Activated gamma-delta T cell treated with anti-CD3 and anti-CD28 coated beads, Interleukin-2, amount 50 U/mL, for 16 hours (primary cell): ENCODE results near the gene TSHZ2.

ENCODE experiments used
- DNase-seq: peaks from one replicate; pipeline ENCODE4 v3.0.0-alpha.2; 2020; ENCODE audit warnings: low read depth

The TSHZ2 gene

DNA sequence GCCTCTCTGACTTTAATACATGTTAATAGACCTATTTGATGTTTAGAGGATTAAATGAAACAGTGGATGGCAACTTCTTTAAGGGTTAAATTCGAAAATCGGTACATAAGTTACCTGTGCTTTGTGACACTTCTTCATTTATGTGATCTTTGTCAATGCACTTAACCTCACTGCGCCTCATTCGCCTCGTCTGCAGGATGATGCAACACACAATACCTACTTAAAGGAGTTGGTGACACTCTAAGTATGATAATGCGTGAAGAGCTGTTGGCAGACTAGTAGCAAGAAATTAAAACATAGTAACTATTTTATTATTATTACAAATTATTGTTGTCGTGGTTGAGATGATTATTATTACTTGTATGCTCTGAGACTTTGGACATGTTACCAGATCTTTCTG is 92.8 kb downstream of the TSHZ2 start:
- DNase-seq = no peak

DNA sequence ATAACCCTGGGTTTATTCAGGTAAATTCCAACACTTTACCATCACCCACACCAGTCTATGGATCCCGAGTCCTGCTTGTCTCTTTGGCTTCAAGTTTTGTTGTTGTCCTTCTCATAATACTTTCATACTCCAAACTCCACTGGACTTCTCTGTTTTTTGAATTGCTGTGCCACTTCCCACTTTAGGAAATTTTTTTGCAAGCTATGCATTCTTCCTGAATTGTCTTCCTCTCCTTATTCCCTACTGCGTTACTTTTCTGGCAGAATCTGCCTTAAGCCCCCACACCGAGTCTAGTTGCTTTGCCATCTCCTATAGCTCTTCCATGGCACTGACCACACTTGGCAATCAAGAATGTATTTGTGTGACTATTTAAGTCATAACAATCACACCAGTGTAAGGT is 96.1 kb downstream of the TSHZ2 start:
- DNase-seq = no peak

DNA sequence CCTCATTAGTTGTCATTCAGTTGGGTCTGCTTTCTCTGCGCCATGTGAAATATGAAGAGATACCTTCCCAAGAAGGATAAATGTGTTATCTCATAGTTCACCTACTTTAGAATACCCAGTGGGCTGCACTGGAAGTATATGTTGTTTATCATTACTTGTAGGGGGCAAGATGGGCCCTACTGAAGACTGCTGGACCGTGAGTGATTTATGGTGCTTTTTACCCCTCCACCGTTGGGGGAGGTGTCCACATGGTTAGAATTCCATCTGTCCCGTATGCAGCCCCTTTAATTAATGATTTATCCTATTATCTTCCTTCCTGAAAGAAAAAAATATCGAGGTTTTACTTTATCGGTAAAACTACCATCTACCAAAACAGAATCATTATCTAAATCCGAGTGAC is 97.0 kb downstream of the TSHZ2 start:
- DNase-seq = no peak

DNA sequence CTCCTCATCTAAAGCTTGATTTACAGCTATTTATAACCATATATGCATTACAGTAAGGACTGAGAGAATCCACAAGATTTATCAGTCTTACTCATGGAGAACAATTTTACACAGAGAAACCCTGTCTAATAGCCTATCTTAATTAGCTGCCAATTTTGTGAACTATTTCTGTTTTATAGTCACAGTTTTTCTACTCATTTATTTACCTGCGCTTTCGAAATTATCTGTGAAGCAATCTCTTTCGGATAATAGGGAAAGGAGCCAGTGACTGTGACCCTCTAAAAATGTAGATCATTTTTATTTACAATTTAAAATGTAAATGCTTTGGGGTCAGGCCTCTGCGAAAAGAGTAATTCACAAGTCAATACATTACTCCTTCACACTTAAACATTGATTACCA is 98.1 kb downstream of the TSHZ2 start:
- no peak for DNase-seq

DNA sequence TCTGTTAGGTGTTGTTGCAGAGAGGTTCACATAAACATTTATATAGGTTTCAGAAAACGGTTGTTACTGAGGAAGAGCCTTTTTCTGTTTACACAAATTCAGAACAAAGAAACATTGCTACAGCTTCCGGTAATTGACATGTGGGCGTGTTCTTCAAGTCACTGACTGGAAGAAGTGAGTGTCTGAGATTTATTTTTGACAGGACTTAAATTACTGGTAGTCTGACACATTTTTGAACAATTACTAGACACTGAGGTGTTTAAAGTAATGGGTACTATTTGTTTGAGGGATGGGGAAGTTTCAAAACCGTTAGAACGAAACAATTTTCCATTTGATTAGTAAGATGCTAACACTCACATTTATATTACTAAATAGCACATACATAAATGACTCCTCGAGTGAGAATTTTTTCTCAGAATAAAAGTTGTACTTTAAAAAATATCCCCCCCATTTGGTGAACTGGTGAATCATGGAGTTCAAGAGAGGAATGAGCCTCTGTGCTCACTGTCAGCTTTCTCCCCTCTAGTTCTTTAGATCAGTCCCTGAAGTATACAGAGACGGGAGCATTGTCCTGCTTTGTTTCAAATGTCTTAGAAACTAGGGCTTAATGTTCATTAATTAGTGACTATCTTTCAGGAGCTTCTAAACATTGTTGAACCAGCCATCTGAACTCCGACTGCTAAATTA is 98.7 kb downstream of the TSHZ2 start:
- no peak for DNase-seq

DNA sequence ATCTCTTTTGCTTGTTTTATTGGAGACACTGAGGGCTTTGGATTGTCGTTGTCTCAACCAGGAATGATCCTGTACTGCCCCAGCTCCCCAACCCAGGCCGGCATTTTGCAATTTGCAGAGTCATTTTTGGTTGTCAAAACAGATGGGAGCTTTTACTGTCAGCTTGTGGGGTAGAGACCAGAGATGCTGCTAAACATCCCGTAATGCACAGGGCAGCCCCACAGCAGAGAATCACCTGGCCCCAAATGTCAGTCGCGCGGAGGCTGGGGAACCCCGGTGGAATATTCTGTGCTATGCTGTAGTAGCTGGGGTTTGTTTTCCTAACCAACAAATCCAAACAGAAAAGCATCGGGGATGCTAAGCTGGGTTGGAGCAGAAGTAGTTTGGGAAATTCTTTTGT is 99.7 kb downstream of the TSHZ2 start:
- DNase-seq = no peak

DNA sequence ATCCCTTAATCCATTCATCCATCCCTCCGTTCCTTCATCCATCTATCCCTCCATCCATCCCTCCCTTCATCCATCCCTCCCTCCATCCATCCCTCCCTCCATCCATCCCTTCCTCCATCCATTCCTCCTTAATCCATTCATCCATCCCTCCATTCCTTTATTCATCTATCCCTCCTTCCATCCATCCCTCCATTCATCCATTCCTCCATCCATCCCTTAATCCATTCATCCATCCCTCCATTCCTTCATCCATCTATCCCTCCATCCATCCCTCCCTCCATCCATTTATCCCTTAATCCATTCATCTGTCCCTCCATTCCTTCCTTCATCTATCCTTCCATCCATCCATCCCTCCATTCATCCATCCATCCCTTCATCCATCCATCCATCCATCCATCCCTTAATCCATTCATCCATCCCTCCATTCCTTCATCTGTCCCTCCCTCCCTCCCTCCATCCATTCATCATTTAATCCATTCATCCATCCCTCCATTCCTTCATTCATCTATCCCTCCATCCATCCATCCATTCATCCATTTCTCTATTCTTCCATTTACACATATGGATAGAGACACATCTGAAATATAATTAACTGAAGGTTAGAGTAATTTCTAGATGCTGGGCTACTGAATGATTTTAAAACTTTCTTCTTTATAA is 100.9 kb downstream of the TSHZ2 start:
- no peak for DNase-seq

DNA sequence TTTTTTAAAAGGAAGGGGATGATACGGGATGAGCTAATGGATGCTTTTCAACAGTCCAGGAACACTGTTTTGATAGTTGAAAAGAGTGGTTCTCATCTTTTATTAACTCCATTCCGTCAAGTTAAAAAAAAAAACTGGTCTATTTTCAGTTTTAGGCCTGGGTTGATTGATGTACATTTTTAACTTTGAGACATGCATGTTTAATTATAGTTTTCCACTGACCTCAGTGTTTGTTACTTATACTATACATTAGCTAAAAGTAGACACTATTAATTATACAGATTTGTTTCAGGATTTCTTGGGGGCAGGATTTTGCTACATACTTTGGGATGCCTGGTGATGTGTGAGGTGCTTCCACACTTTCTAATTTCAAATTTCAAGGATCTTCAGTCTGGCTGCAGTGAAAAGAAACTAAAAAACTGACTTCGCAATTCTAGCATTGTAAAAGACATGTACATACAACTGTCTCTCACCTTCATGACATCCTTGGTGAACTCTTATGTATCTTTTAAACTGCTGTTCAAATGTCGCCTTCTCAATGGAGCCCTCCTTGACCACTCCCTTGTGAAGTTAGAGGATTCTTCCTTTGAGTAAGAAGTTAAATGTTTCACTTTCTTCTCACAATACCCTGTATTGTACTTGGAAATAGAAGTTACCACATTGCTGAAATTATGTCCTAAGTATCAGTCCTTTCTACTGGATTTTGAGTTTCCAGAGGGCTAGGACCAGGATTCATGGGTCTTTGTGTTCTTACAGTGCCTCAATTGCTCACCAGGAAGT is 101.7 kb downstream of the TSHZ2 start:
- DNase-seq = no peak

DNA sequence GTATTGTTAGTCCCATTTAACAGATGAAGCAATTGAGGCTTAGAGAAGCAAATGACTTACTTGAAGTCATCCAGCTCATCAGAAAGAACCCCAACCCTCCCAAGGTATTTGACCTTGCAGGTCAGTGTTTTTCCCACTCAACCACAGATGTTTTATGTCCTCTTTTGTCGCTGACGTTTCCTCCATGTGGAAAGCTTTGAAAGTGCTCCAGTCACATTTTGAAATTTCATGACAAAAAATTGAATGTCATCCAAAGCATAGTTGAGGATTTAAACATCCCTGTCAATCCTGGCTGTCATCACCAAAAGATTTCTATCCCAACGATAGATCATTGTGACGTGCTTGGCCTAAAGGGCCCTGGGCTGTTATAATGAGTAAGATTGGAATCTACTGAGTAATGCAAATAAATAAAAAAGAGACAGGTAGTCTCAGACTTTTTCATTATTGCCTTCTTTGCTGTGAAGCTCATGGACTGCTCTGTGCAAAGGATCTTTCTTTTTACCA is 102.7 kb downstream of the TSHZ2 start:
- no peak for DNase-seq

DNA sequence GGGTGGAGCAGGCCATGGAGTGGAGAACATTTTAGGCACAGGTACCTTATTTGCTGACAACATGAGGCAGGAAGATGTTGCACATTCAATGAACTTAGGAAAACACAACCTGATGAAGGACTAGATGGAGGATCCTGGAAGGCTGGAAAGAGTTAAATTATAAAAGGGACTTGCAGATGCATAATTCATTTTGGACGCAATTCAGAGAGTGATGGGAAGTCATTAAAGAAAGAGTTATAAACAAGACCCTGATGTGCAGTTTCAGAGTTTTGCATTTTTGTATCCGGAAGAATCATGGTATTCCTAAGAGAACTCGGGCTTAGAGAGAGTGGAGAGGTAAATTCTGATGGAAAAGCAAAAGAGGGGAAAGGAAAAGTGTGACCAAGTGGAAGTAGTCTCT is 104.5 kb downstream of the TSHZ2 start:
- no peak for DNase-seq

DNA sequence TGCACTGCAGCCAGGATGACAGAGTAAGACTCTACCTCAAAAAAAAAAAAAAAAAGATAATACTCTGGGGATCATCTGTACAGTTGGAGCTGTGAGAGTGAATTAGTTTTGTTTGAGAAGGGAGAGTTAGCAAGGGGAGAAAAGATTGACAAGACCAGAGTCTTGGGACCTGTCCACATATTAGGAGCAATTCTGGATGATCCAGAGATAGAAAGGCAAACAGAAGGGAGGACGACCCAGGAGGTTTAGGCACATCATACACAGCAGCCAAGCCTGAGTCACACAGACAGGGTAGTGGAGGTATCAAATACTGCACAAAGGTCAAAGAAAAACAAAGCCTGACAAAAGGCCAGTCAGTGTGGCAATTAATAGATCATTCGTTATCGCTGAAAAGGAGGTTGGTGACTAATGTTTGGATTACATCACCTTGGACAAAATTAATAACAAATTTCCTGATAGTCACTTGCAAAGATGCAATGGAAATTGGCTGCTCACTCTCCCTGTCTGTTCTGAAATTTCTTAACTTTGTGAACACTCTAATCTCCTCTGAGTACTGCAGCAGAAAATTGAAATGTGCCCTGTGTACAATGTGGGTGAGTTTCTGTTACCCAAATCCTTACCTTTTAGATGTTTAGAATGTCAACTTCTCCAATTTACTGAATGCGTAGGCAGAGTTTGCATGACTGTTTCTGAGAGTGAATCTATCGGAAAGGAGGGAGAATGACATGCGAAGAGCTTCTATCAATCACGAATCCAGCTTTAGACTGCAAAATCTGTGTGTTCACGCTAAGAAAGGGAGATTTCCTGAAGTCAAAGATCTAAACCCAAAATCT is 105.4 kb downstream of the TSHZ2 start:
- DNase-seq = no peak

DNA sequence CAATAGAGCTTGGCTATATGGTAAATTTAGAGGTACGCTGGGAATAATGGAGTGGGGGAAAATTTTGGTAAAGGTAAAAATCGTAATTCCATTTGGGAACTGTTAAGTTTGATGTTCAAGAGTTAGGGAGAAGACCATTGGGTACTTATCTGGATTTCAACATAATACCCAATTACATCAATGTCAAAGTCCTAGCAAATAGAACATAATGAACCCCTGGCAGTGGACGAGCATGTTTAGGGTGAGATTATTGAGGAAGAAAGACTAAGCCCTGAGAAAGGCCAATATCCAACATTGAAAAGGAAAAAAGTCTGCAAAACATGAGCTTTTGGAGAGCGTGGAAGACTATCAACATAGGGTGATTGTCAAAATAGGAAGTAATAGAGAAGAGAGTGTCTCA is 106.6 kb downstream of the TSHZ2 start:
- no peak for DNase-seq

DNA sequence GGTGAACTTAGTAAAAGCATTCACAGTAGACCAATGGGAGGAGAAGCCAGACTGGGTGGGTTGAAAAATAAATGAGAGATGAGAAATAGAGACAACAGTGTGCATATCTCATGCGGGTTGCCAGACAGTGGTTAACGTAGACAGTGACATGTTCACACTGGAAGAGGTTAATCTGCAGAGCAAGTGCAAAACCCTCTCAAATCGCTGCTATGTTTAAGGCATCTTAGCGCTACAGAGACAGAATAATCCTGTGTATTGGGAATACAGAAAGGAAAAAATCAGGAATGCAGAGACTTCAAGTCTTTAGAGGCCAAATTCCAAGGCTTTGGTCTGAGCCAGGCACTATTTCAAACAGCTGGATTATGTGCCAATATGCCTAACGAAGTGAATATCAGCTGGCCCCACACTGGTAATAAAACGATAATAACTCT is 107.1 kb downstream of the TSHZ2 start:
- DNase-seq = no peak

DNA sequence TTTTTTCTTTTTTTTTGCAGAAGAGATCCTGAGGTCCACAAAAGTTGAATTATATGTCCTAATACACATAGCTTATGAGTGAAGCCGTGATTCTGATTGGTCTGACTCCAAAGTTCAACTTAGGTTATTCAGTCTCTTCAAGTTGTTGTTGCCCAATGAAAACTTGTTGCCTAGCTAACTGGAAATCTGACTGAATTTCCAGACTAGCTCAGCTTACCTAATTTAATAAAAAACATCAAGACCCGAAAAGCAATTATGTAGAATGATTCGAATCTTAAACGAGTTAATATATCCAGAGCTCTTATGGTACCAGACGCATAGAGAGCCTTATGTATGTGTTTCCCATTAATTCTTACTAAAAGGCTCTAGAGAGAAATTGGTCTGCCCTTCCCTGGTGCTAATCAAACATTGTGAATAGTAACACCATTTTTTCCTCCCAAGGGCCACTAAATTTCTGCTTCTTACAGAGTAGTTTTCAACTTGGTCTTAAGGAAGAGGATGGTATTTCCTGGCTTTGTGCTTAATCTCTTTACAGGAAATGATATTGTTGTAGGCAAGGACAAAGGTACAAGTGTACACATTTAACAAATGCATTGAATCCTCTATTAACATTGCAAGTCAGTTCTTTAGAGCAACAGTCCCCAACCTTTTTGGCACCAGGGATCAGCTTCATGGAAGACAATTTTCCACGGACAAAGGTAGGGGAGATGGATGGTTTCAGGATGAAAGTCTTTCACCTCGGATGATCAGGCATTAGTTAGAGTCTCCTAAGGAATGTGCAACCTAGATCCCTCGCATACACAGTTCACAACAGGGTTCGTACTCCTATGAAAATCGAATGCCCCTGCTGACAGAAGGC is 107.9 kb downstream of the TSHZ2 start:
- DNase-seq = no peak

DNA sequence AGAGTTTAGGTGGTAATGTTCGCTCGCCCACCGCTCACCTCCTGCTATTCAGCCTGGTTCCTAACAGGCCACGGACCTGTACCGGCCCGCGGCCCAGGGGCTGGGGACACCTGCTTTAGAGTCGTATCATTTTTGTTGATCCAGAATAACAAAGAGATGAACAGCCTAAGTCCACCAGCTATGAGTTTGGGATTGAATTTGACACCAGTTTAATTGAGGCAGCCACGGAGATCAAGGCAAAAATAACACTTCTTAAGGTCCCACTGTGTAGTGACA is 108.5 kb downstream of the TSHZ2 start:
- no peak for DNase-seq

DNA sequence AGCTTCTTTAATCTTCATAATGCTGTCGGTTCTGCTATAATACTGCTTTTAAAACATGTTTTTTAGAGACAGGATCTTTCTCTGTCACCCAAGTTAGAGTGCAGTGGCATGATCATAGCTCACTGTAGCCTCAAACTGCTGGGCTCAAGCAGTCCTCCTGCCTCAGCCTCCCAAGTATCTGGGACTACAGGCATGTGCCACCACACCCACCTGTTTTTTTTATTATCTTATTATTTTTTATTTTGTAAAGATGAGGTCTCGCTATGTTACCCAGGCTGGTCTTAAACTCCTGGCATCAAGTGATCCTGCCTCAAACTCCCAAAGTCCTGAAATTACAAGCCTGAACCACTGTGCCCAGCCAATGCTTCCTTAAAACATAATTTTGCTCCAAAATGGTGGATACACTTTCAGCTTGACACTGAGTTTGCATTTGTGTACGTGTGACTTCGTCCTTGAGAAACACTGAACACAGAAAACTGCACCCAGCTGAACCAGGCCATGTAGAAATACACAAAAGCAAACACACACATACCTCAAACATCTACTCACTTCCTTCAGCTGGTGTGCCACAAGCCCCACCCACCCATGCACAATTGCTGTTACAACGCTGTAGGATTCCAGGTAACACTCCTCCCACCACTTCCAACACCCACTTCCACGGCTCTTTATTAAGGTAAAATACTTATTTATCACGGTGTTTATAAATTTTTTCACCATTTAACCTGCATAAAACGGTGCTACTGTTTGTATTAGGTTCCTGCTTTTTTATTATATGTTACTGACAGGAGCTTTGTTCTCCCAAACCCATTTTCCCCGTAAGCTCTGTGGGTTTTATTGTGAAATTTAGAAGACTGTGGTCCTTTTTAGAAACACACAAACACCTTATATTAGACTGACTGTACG is 109.1 kb downstream of the TSHZ2 start:
- DNase-seq = no peak

DNA sequence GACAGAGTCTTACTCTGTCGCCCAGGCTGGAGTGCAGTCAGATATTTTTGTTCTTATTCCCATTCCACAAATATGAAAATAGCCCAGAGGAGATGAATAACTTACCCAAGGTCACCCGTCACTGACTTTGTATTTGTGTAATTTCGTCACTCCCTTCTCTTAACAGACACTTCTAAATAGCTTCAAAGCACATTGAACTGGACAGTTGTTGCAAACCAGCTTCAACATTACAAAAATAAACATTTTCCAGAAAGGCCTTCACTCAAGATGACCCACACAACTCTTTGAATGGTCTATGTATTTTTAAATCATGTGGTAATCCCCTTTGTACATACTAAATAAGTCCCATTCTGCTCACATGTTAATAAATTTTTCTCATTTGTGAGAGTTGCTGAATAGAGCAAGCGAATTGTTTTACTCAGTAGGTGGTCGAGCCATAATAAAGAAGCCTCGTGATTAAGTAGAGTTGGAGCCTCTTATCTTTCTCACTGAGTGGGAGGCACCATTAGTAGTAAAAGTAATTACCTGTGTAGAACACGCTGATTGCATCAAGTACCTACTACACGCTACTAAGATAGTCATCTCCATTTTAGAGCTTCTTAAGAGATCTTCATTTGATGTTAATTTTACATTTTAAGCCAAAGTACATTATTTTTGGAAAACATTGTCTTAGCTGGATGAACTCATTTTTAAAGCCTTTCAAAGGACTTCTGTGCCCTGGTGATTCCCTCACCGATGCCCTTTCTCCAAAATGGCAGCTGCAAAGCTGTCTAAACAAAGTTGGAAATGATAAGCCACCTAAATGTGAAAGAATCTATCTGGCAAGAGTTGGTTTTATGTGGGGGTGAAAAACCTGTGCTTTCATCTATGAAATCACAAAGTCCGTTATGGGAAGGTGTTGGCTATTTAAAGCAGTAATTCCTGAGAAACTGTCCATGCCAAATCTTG is 110.0 kb downstream of the TSHZ2 start:
- DNase-seq = no peak

DNA sequence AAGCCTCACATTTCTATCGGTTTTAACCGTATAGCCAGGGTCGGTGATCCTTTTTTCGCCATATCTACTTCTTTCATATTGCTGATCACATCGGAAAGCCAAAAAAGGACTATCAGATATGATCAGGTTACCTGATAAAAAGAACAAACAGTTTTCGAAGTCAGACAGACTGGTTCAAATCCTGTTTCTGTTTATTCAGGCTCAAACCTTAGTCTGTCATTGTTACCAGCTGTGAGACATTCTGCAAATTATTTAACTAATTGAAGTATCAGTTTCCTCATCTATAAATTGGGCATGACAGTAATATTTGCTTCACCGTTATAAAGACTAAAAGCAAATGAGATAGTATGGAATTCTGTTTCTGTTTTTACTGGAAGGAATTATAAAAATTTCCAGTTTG is 111.3 kb downstream of the TSHZ2 start:
- DNase-seq = no peak

DNA sequence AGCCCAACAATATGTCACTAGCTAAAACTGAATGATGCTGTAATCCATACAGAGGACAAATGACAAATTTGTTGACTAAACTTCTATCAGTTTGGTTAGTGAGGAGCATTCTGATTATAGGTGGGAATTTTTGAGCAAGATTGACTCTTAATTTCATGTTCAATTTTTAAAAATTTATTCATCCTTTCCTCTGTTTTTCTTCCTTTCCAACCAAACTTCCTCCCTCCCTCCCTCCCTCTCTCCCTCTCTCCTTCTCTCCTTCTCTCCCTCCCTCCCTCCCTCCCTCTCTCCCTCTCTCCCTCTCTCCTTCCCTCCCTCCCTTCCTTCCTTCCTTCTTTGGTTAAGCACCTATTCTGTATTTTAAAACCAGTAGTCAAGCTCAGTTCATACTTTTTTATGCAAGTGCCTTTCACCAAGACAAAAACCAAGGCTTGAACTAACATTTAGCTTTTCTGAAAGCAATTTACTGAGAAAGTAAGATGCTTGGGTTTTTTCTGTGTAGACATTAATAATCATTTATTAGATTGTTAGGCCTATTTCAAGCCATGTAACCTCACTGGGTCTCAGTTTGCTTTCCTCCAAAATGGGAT is 112.3 kb downstream of the TSHZ2 start:
- no peak for DNase-seq
